Hematopoietic multipotent progenitor cell treated with erythropoietin and hydrocortisone succinate and interleukin-3 and kit ligand, for 4 days (in vitro differentiated cells): Measurements from ENCODE around the gene MYOZ2.

Experiments used
- DNase-seq: peaks from one replicate; pipeline ENCODE4 v3.0.0-alpha.2; 2015

Gene MYOZ2

DNA sequence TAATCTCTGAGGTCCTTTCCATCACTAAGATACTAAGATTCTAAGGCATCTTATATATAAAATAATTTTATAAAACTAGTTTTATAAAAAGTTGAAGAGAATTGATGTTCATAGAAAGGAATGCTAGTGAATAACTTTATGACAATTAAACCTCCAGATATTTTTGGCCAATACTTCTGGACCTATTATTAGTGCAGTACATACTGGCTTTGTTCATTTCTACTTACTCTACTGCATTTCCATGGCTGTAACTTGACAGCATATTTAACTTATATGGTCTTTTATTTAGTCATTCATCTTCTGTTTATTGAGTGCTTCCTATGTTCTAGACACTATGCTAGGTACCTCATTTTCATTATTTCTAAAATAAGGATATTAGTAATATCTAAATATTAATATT is 70.1 kb downstream of the MYOZ2 start:
- no peak for DNase-seq

DNA sequence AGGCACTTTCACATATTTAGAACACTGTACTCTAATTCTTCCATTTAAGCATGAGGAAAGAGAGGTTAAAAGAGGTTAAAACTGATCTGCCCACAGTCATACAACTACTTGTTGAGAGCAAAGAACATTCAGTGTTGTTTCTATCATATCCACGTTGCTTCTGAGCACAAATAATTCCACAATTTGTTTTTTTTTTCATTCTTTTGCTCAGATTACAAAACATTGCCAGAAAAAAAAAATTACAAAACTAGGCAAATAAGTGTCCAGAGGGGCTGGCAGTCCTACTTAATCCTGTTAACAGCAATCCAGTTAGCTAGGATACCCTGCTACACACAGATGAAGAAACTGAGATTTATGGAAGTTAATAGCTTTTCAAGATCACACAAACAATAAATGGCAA is 70.5 kb downstream of the MYOZ2 start:
- DNase-seq, result no peak

DNA sequence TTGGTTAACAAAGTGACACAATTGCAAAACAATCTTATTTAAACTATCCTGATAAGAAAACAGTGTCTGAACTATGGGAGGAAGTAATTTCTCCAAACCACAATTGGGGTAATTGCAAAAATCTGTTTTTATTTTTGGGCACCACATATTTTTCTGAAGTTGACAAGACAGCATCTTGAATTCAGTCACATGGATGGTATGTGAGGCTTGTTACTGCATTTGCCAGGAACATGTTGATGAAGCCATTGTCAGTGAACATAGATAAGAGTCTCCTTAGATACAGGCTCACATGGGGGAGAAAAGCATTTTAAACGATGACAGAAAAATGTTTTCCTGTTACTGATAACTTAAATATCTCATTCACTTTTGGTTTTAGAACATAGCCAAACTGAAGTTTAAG is 71.4 kb downstream of the MYOZ2 start:
- DNase-seq, result peak; percentile 51

DNA sequence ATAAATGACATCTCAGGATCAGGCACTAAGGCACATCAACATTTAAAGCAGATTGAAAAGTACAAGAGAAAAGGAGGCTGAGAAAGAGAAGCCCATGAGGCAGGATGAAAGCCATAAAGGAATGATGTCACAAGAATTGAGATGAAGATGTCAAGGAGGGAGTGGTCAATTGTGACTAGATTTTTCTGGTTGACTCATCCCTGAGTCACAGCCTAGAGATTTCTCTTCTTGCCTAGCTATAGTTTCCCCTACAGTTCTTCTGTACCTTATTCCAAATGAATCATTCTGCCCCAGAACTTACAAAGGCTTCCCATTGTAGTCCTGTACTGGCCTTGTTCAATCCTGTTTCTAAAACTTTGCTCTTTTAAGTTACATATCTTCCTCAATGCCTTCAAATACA is 73.4 kb downstream of the MYOZ2 start:
- DNase-seq, result peak; percentile 34

DNA sequence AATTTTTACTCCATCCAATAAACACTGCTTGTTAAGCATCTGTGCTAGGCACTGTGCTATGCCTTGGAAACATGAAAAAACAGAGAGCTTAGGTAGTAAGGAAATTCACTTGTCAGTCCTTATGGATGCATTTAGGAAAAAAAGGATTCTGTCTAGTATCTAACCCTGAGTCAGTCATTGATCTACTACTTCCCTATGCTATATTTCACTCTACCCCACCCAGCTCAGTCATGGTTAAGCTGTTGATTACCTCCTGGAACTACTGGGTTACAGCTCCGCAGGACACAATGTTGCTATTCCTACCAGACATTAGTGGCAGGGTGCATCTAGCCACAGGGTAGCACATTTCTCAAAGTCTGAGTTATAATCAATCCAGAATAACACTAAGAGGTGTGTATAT is 74.0 kb downstream of the MYOZ2 start:
- no peak for DNase-seq

DNA sequence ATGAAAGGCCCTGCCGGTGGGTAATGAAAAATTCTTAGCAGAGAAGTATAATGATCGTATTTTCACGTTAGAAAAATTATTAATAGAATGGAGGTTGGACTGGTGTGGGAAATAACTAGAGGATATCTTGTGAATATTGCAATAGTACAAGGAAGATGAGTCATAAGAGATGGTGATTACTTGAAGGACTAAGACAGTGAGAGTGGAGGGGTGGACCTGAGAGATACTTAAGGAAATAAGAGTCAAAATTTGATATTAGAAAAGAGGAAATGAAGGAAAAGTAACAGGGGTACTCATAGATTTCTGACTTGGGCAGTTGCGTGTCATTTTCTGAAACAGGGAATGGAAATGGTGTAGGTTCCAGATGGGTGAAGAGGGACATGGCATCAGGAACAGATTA is 75.1 kb downstream of the MYOZ2 start:
- DNase-seq, result no peak

DNA sequence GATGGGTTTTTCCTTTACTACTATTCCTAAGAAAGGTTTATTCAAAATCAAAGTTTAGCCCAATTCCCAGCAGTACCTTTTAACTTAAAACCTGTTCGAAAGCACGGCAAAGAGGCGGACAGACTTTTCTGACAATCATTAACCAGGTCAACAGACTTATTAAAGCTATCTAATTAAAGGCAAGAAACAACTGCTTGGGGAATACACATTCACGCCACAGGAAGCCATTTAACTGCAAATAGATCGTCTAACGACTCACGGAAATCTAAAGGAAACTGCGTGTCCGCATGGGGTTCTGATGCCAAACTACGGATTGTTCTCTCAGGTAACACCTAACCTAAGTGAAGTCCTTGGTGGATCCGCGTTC is 76.2 kb downstream of the MYOZ2 start:
- no peak for DNase-seq

DNA sequence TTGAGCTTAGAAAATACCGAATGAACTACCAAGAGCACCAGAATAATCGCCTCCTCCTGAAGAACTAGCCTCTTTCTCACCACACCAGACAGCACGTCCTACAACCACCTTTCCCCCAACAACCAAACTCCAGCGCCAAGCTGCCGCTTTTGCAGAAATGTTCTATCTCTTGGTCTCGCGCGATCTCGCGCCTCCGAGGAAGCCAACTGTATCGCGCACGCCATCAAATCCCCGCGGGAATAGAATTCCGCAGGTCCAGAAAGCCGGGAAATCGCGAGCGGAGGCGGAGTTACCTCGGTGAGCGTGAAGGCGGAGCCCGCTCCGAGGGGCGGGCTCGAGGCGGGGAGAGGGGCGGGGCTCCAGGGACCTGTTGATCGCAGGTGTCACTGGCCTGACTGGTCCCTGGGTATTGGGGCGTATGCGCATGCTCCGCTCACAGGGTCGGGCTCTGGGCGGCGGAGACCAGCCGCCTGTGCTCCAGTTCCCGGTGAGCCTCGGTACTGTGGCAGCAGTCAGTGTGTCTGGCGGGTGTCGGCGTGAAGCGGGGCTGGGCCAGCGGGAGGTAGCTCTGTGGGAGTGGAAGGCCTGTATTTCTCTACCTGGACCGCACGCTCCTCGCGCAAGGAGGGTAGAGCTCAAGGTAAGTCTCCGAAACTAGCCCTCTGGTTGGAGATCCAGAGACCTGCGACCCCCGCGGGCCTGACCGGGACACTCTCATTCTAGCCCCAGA is 76.8 kb downstream of the MYOZ2 start, which contains the start of gene USP53:
Gene USP53, plus strand, starts transcription at position 480 of the 730 bp plus-strand sequence. CDS start 27,047 bp downstream, outside the sequence.
- peak; percentile 96 for DNase-seq

DNA sequence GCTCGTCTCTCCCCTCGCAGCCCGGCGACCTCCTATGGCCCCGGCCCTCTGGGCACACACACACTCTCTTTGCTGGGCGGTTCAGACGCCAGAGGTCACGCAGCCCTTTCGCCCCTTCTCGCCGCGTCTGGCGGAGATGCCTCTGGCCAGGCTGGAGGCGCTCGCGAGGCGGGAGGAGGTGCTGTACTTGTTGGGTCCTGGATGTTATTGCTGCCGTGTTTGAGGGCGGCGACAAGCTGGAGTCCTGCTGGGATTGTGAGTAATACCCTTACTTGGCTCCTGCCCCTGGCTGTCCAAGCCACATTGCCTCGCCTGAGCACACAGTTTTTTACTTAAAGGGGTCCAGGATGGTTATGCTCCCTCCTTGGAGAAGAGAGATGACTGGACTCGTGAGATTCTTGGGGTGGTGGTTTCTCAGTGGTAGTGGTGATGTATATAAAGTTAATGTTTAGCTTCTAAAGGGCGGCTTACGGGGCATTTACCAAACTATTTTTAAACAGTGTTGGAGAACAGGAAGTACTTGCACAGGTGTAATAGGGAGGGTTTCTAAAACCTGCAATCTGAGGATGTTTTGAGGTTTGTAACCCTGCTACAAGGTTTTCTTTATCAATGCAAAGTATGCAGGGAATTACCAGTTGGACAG is 77.5 kb downstream of the MYOZ2 start:
- DNase-seq, result peak; percentile 91

DNA sequence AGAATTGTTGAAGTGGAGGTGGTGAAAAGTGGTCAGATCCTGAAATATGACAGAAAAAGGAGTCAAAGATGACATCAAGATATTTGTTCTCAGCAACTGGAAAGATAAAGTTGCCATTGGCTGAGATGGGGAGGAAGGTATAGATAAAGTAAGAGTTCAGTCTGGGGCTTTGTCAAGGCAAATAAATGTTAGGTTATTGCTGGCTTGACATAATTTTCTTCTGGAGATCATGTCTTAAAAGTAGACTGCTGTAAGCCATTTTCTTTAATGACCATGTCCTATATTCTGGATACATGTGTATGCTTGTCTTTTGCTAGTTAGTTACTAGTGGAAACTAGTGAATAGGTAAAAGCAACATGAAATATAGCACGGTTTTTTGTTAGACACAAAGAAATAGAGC is 82.5 kb downstream of the MYOZ2 start:
- no peak for DNase-seq

DNA sequence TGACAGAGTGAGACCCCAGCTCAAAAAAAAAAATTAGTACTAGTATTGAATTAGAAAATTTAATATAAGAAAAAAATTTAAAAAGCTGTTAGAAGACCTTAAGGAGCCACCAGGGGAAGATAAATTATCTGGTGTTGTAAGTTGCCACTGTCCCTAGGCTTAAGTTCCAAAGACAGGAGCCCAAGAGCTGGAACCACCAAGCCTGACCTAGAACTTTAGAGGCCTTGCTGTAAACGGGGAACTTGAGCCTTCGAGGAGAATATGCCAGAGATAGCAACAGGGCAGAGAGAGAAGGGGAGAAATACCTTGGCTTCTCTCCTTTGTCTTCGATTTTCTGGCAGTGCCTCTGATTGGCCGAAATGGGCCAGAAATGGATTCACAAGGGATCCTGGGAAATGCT is 85.8 kb downstream of the MYOZ2 start:
- no peak for DNase-seq

DNA sequence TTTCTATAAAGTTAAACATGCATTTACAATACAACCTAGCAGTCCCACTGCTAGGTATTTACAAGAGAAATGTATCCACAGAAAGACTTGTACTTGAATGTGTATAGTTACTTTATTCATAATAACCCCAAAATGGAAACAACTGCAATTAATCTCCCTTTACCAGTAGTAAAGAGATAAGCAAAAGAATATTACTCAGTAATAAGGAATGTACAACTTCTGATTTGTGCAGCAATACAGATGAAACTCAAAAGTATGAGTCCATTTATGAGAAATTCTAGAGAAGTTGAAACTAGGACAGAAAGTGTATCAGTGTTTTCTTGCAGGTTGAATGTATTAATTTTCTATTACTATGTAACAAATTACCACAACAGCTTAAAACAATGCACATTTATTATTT is 92.1 kb downstream of the MYOZ2 start:
- DNase-seq, result no peak

DNA sequence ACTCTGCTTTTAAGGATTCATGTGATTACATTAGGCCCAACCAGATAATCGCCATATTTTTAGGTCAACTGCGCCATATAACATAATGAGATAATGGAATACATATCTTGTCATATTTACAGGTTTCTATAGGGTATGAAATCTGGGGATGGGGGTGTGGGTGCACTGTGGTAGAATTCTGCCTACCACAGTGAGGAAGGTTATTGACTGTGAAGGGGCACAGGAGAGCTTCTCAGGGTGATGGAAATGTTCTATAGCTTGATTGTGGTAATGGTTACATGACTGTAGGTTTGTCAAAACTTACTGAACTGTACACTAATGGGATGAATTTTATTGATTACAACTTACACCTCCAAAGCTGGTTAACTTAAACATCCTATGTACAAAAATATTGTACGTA is 92.8 kb downstream of the MYOZ2 start:
- no peak for DNase-seq

DNA sequence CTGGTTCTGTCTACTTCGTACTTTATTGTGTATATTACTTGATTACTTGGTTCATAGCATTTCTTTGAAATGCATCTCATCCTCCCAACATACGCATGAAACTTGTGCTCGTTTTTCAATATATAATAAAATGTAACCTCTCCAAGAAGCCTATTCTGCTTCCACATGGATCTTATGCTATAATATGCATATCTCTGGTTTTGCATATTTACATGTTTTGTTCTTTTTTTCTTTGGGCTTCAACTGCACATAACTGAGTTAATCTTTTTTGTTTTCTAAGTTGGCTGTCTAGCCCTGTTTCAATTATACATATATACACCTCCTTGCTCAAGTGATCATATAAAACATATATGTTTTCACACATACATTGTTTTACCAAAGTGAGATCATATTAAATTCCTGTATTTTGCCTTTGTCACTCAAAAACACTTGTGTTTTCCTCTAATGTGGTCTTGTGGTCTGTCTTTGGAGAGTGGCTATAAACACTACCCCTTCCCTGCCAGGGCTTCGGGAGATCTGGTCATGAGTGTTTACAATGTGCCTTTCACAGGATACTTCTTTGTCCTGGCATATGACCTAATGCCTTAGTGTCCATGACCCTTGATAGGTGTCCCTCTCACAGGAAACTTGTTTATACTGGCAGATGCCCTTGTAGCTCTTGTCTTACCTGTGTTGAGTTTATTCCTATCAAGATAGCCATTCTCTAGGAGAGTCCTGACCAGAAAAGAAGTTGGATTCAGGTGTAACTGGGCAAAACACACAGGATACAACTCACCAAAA is 94.5 kb downstream of the MYOZ2 start:
- no peak for DNase-seq

DNA sequence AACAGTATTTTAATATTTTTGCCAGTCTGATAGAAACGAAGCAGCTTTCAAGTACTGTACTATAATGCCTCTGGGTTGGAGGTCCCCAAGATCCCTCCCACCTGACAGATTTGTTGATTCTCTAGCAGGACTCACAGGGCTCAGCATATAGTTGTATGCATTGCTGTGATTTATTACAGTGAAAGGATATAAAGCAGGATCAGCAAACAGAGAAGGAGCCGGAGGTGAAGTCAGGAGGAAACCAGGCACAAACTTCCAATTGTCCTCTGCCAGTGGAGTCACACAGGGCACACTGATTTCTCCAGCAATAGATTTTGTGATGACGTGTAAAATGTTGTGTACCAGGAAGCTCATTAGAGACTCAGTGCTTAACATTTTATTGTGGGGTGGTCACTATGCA is 95.9 kb downstream of the MYOZ2 start:
- DNase-seq, result no peak

DNA sequence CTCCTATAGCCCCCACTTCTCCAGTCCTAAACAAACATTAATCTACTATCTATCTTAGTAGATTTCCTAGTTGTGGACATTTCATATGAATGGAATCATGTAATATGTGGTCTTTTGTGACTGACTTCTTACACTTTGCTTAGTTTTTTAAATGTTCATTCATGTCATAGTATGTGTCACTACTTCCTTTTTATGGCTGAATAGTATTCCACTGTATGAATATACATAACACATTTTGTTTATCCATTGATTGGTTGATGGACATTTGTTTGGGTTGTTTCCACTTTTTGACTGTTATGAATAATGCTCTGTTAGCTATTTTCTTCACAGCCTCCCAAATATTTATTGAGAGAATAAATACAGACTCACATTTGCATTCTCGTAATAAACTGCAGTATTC is 96.7 kb downstream of the MYOZ2 start:
- no peak for DNase-seq

DNA sequence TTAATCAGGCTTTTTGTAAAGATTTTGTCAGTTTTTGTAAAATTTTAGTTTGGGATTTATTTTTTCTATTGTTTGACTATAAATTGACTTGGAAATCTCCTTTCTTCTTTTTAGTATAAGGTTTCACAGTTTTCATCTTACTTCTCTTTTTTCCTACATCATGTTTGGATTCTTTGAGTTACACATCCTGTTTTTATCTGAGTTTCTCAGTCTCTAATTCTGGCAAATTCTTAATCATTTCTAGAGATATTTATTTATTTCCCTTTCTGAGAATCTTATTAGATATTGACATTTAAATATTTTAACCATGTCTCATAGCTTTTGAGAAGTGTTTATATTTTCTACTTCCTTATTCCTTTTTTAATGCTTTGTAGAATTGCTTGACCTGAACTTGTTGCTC is 97.6 kb downstream of the MYOZ2 start:
- DNase-seq, result no peak

DNA sequence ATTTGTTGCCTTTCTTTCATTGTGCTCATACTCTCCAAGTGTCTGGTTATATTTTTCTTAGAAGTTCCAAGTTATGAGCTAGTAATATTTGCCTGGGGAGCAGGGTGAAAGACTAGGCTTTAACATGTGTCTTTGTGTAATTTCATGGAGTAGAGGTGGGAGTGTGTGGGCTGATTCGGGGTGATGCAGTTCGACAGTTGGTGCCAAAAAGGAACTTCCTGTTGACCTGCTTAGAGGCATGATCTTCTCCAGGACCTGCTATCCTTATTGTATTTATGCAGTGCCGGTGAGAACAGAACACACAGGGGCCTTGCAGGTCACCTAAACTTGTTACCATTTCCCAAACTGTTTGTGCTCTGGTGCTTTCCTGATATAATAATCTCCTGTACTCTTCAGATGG is 98.1 kb downstream of the MYOZ2 start:
- DNase-seq, result peak; percentile 38

DNA sequence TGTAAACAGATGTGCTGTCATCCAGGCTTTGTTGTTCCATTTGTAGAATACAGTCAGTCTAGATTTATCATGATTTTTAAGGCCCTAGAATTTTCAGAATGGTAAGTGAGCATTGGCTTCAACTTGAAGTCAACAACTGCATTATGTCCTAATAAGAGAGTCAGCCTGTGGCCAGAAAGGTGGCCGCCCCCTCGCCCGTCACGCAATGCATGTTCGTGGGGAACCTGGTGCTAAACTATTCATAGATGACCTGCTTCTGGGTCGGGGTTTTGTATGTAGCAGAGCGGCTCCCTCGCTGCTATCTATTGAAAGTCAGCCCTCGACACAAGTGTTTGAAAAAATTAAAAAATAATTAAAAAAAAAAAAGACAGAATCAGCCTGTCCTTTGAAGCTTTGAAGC is 101.6 kb downstream of the MYOZ2 start:
- DNase-seq, result no peak
